HepG2 (cell line): ENCODE results near the gene MAB21L4. TPM values are rescaled to one million over a fixed set of nuclear protein-coding genes. Genes with fewer than 3 reads are reported as not detected.

Source experiments
- CEBPB ChIP-seq: IDR thresholded peaks from 2 replicates; pipeline ENCODE4 v1.6.1; 2011; ENCODE audit warnings: low read depth, low read length, improper control_type of control experiment, borderline replicate concordance
- ETV5 ChIP-seq: IDR thresholded peaks from 2 replicates; pipeline ENCODE4 v1.6.1; 2018; ENCODE audit warnings: missing biosample characterization, missing genetic modification reagents, inconsistent platforms, borderline replicate concordance
- GABPA ChIP-seq, 2 experiments: IDR thresholded peaks; 2 replicates each; pipeline ENCODE4 v1.6.1; 2011 to 2016; ENCODE audit warnings: low read depth in 2 of 2, low read length in 1 of 2, missing biosample characterization in 1 of 2, missing genetic modification characterization in 1 of 2
- PAWR ChIP-seq: sonication (generic); formaldehyde crosslinking; IDR thresholded peaks from 2 replicates; pipeline ENCODE4 v1.4.0; 2020; ENCODE audit warnings: missing genetic modification reagents, mild to moderate bottlenecking, borderline replicate concordance
- PAX8 ChIP-seq: sonication (generic); formaldehyde crosslinking; IDR thresholded peaks from 2 replicates; pipeline ENCODE4 v1.8.0; 2022; ENCODE audit warnings: mild to moderate bottlenecking, missing genetic modification reagents, borderline replicate concordance
- ZNF232 ChIP-seq: sonication (generic); formaldehyde crosslinking; IDR thresholded peaks from 2 replicates; pipeline ENCODE4 v1.4.0; 2020; ENCODE audit warnings: missing genetic modification reagents, borderline replicate concordance
- ZNF282 ChIP-seq: fragments of 450-650 bp; IDR thresholded peaks from 2 replicates; pipeline ENCODE4 v1.6.1; 2018; ENCODE audit not compliant: partially characterized antibody
- ZNF367 ChIP-seq: sonication (generic); formaldehyde crosslinking; IDR thresholded peaks from 2 replicates; pipeline ENCODE4 v1.4.0; 2020; ENCODE audit warnings: missing genetic modification reagents, borderline replicate concordance
- polyA plus RNA-seq, 8 experiments: library from polyadenylated mRNA; depleted of rRNA in 3 of 8; stranded (reverse) in 7 of 8; unstranded in 1 of 8; fragments of >200 nt; fragmentation: Illumina TruSeq in 4 of 8; extraction: Trizol in 4 of 8; gene quantifications; 2 replicates each; pipeline versions ENCODE4 v1.2.1 to v1.2.3, GENCODE V29; 2011 to 2016; ENCODE audit warnings: low read depth in 4 of 8, missing spikeins in 1 of 8, mixed read lengths in 1 of 8; ENCODE audit not compliant: insufficient read depth in 1 of 8
- total RNA-seq, 5 experiments: library from RNA; depleted of rRNA; stranded (reverse); fragments of >200 nt; fragmentation: Illumina TruSeq; extraction: Trizol; gene quantifications; 2 replicates each; pipeline ENCODE4 v1.2.3, GENCODE V29; 2016; ENCODE audit warnings: low read depth in 1 of 5
- TF ChIP-seq, protein P1 (sequence below), 2 experiments: fragments of 450-650 bp in 1 of 2; sonication (generic) in 1 of 2; formaldehyde crosslinking in 1 of 2; IDR thresholded peaks; 2 replicates each; pipeline versions ENCODE4 v1.6.1 to v1.8.0; 2016 to 2022; ENCODE audit warnings: antibody characterized with exemption in 1 of 2, mild to moderate bottlenecking in 1 of 2, missing genetic modification reagents in 1 of 2
- TF ChIP-seq, protein P2 (sequence below): sonication (generic); formaldehyde crosslinking; IDR thresholded peaks from 2 replicates; pipeline ENCODE4 v1.4.0; 2020; ENCODE audit warnings: mild to moderate bottlenecking, missing genetic modification reagents
- TF ChIP-seq, protein P3 (sequence below): sonication (generic); formaldehyde crosslinking; IDR thresholded peaks from 2 replicates; pipeline ENCODE4 v1.4.0; 2020; ENCODE audit warnings: missing genetic modification reagents

MAB21L4 gene
- total and polyA plus RNA-seq, 2 of the 13 experiments (the other 11 are each of a cell fraction or from before 2014, with no cell fraction given), result 3.0 to 14.0 TPM

DNA sequence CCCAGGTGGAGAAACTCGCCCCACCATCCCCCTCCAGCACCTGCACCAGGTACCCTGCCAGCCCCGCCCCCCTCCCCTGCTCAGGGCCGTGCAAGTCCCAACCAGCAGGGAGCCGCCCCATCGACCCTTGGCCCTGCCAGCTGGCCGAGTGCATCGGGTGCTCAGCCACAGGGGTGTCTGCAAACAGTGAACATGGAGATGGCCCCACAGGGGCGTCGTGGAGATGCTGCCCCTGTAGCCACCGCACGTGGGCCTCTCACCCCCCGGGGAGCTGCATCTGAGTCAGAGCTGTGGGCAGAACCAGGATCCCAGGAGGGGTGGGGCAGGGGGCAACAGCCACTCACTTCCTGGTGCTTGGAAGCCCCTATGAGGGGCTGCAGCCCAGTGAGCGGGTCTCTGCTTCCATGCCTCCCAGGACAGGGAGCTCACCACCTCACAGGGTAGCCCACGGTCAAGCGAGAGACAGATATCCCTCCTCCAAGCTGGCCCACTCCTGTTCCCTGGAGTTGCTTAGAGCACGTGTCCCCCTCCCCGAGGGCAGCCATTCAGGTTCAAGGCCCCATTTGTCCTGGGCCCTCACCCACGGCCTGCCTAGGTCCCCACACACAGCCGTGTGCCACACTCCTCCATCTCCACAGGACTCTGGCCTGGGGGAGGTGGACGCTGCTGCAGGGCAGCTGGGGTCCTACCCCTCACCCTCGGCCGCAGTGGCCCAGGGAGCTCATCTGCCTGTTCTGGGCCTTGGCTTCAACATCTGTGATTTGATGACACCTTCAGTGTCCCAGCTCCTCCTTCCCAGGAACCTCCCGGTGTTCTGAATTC, 1.1 kb upstream of the MAB21L4 start (continued):
- TF ChIP-seq, protein P1, sequence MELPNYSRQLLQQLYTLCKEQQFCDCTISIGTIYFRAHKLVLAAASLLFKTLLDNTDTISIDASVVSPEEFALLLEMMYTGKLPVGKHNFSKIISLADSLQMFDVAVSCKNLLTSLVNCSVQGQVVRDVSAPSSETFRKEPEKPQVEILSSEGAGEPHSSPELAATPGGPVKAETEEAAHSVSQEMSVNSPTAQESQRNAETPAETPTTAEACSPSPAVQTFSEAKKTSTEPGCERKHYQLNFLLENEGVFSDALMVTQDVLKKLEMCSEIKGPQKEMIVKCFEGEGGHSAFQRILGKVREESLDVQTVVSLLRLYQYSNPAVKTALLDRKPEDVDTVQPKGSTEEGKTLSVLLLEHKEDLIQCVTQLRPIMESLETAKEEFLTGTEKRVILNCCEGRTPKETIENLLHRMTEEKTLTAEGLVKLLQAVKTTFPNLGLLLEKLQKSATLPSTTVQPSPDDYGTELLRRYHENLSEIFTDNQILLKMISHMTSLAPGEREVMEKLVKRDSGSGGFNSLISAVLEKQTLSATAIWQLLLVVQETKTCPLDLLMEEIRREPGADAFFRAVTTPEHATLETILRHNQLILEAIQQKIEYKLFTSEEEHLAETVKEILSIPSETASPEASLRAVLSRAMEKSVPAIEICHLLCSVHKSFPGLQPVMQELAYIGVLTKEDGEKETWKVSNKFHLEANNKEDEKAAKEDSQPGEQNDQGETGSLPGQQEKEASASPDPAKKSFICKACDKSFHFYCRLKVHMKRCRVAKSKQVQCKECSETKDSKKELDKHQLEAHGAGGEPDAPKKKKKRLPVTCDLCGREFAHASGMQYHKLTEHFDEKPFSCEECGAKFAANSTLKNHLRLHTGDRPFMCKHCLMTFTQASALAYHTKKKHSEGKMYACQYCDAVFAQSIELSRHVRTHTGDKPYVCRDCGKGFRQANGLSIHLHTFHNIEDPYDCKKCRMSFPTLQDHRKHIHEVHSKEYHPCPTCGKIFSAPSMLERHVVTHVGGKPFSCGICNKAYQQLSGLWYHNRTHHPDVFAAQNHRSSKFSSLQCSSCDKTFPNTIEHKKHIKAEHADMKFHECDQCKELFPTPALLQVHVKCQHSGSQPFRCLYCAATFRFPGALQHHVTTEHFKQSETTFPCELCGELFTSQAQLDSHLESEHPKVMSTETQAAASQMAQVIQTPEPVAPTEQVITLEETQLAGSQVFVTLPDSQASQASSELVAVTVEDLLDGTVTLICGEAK (IDR thresholded peaks at IDR 0.05), result no peak
- TF ChIP-seq, protein P1 (CRISPR knock-in tag; IDR thresholded peaks at IDR 0.05), result no peak
- TF ChIP-seq ETV5 (CRISPR knock-in tag) (no peak), PAWR (CRISPR knock-in tag) (no peak), PAX8 (CRISPR knock-in tag) (no peak), ZNF282 (no peak), ZNF232 (CRISPR knock-in tag) (no peak), ZNF367 (CRISPR knock-in tag) (no peak), CEBPB (no peak), GABPA (IDR thresholded peaks at IDR 0.05; ENCODE audit: low read depth, low read length) (no peak), GABPA (CRISPR knock-in tag; IDR thresholded peaks at IDR 0.05; ENCODE audit: low read depth) (no peak)
- TF ChIP-seq, protein P2, sequence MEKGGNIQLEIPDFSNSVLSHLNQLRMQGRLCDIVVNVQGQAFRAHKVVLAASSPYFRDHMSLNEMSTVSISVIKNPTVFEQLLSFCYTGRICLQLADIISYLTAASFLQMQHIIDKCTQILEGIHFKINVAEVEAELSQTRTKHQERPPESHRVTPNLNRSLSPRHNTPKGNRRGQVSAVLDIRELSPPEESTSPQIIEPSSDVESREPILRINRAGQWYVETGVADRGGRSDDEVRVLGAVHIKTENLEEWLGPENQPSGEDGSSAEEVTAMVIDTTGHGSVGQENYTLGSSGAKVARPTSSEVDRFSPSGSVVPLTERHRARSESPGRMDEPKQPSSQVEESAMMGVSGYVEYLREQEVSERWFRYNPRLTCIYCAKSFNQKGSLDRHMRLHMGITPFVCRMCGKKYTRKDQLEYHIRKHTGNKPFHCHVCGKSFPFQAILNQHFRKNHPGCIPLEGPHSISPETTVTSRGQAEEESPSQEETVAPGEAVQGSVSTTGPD, result 0 out of 2 replicates have a peak, but pooled peaks have one; percentile 48
- TF ChIP-seq, protein P3, sequence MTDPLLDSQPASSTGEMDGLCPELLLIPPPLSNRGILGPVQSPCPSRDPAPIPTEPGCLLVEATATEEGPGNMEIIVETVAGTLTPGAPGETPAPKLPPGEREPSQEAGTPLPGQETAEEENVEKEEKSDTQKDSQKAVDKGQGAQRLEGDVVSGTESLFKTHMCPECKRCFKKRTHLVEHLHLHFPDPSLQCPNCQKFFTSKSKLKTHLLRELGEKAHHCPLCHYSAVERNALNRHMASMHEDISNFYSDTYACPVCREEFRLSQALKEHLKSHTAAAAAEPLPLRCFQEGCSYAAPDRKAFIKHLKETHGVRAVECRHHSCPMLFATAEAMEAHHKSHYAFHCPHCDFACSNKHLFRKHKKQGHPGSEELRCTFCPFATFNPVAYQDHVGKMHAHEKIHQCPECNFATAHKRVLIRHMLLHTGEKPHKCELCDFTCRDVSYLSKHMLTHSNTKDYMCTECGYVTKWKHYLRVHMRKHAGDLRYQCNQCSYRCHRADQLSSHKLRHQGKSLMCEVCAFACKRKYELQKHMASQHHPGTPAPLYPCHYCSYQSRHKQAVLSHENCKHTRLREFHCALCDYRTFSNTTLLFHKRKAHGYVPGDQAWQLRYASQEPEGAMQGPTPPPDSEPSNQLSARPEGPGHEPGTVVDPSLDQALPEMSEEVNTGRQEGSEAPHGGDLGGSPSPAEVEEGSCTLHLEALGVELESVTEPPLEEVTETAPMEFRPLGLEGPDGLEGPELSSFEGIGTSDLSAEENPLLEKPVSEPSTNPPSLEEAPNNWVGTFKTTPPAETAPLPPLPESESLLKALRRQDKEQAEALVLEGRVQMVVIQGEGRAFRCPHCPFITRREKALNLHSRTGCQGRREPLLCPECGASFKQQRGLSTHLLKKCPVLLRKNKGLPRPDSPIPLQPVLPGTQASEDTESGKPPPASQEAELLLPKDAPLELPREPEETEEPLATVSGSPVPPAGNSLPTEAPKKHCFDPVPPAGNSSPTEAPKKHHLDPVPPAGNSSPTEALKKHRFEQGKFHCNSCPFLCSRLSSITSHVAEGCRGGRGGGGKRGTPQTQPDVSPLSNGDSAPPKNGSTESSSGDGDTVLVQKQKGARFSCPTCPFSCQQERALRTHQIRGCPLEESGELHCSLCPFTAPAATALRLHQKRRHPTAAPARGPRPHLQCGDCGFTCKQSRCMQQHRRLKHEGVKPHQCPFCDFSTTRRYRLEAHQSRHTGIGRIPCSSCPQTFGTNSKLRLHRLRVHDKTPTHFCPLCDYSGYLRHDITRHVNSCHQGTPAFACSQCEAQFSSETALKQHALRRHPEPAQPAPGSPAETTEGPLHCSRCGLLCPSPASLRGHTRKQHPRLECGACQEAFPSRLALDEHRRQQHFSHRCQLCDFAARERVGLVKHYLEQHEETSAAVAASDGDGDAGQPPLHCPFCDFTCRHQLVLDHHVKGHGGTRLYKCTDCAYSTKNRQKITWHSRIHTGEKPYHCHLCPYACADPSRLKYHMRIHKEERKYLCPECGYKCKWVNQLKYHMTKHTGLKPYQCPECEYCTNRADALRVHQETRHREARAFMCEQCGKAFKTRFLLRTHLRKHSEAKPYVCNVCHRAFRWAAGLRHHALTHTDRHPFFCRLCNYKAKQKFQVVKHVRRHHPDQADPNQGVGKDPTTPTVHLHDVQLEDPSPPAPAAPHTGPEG (CRISPR knock-in tag), result no peak
